ENCODE measurements around the gene HDAC4.

Gene HDAC4

GRCh38 chr2:239394978-239395377 lies 5.8 kb downstream of the HDAC4 start:
- H3K4me1 ChIP-seq (ENCODE audit: control insufficient read depth in 1 of 2, insufficient read depth in 2 of 2, low read length in 2 of 2) = peaks cover 2 to 4% of the 10 kb centered on the region in 2 experiments
- no peaks in the 10 kb centered on the region for H3K36me3 ChIP-seq (ENCODE audit: control insufficient read depth in 1 of 2, insufficient read depth in 2 of 2, low read length in 2 of 2)
- no peak overlapping the region for H3K14ac ChIP-seq (ENCODE audit: low read length)
- H2BK120ac ChIP-seq (ENCODE audit: insufficient read depth, low read length, poor library complexity) = no peak overlapping the region
- H3K27ac ChIP-seq (ENCODE audit: low read depth, low read length) = no peak overlapping the region
- no peak overlapping the region for H3K4ac ChIP-seq (ENCODE audit: low read depth, low read length)
- no peak overlapping the region for H3K23ac ChIP-seq (ENCODE audit: low read length)
- no peak overlapping the region for H3K18ac ChIP-seq (ENCODE audit: low read length)
- no peak overlapping the region for H4K12ac ChIP-seq (ENCODE audit: low read depth, low read length)
- no peak overlapping the region for H4K91ac ChIP-seq (ENCODE audit: low read depth, low read length)
- no peak overlapping the region for H3K4me3 ChIP-seq (ENCODE audit: low read depth, low read length)
- no peak overlapping the region for H2BK12ac ChIP-seq (ENCODE audit: low read length)
- no peaks in the 10 kb centered on the region for H3K79me1 ChIP-seq (ENCODE audit: low read length)
- H3K79me2 ChIP-seq (ENCODE audit: control insufficient read depth, insufficient read depth, low read length, poor library complexity) = peaks cover 3% of the 10 kb centered on the region
- no peak overlapping the region for H3K9ac ChIP-seq (ENCODE audit: low read length)
- H2BK5ac ChIP-seq (ENCODE audit: low read depth, low read length, poor library complexity) = no peak overlapping the region
- DNase-seq = no peak
- no peak overlapping the region for H2AFZ ChIP-seq (ENCODE audit: insufficient read depth, low read length, poor library complexity)
- no peak overlapping the region for H4K8ac ChIP-seq (ENCODE audit: low read depth, low read length)
- no peak overlapping the region for H2AK5ac ChIP-seq (ENCODE audit: low read length)
- WGBS (ENCODE audit: extremely low coverage, insufficient coverage, insufficient read length) = no CpG with 5 or more reads among the region's 1 CpG
- no peak overlapping the region for H3K4me2 ChIP-seq (ENCODE audit: low read length)
- no peaks in the 10 kb centered on the region for H3K9me3 ChIP-seq (ENCODE audit: insufficient read depth, low read depth, low read length)
- no peaks in the 10 kb centered on the region for H3K27me3 ChIP-seq (ENCODE audit: insufficient read depth, low read length)

- Histone ChIP-seq H3K27ac (ENCODE audit: low read depth, low read length) (no peak overlapping the region), H4K12ac (ENCODE audit: low read depth, low read length) (no peak overlapping the region), H2BK5ac (ENCODE audit: low read depth, low read length, poor library complexity) (no peak overlapping the region), H3K4me2 (ENCODE audit: low read length) (no peak overlapping the region), H3K18ac (ENCODE audit: low read length) (no peak overlapping the region), H3K79me1 (ENCODE audit: low read length) (no peaks in the 10 kb centered on the region), H4K8ac (ENCODE audit: low read depth, low read length) (no peak overlapping the region), H3K14ac (ENCODE audit: low read length) (no peak overlapping the region), H2AFZ (ENCODE audit: insufficient read depth, low read length, poor library complexity) (no peak overlapping the region), H3K9me3 (ENCODE audit: insufficient read depth, low read depth, low read length) (no peaks in the 10 kb centered on the region), H3K36me3 (ENCODE audit: control insufficient read depth in 1 of 2, insufficient read depth in 2 of 2, low read length in 2 of 2) (no peaks in the 10 kb centered on the region), H4K91ac (ENCODE audit: low read depth, low read length) (no peak overlapping the region), H3K4me1 (ENCODE audit: control insufficient read depth in 1 of 2, insufficient read depth in 2 of 2, low read length in 2 of 2) (peaks cover 2 to 7% of the 10 kb centered on the region in 2 experiments), H2BK12ac (ENCODE audit: low read length) (no peak overlapping the region), H3K79me2 (ENCODE audit: control insufficient read depth, insufficient read depth, low read length, poor library complexity) (peaks cover 3% of the 10 kb centered on the region), H3K23ac (ENCODE audit: low read length) (no peak overlapping the region), H3K9ac (ENCODE audit: low read length) (no peak overlapping the region), H3K4me3 (ENCODE audit: low read depth, low read length) (no peak overlapping the region), H2AK5ac (ENCODE audit: low read length) (no peak overlapping the region), H3K27me3 (ENCODE audit: insufficient read depth, low read length) (no peaks in the 10 kb centered on the region), H3K4ac (ENCODE audit: low read depth, low read length) (no peak overlapping the region), H2BK120ac (ENCODE audit: insufficient read depth, low read length, poor library complexity) (no peak overlapping the region)
- no peak for DNase-seq
- WGBS (ENCODE audit: extremely low coverage, insufficient coverage, insufficient read length) = no CpG with 5 or more reads among the region's 11 CpGs
These were observed 6.4 kb downstream of the HDAC4 start for GRCh38 chr2:239394346-239394945.

- Histone ChIP-seq H2BK120ac (ENCODE audit: insufficient read depth, low read length, poor library complexity) (no peak overlapping the region), H3K36me3 (ENCODE audit: control insufficient read depth in 1 of 2, insufficient read depth in 2 of 2, low read length in 2 of 2) (no peaks in the 10 kb centered on the region), H3K79me1 (ENCODE audit: low read length) (no peaks in the 10 kb centered on the region), H3K27ac (ENCODE audit: low read depth, low read length) (no peak overlapping the region), H3K4me1 (ENCODE audit: control insufficient read depth in 1 of 2, insufficient read depth in 2 of 2, low read length in 2 of 2) (peaks cover 2 to 6% of the 10 kb centered on the region in 2 experiments), H2BK5ac (ENCODE audit: low read depth, low read length, poor library complexity) (no peak overlapping the region), H3K4ac (ENCODE audit: low read depth, low read length) (no peak overlapping the region), H3K14ac (ENCODE audit: low read length) (no peak overlapping the region), H3K18ac (ENCODE audit: low read length) (no peak overlapping the region), H3K27me3 (ENCODE audit: insufficient read depth, low read length) (no peaks in the 10 kb centered on the region), H3K9me3 (ENCODE audit: insufficient read depth, low read depth, low read length) (no peaks in the 10 kb centered on the region), H2AFZ (ENCODE audit: insufficient read depth, low read length, poor library complexity) (no peak overlapping the region), H3K4me2 (ENCODE audit: low read length) (no peak overlapping the region), H3K23ac (ENCODE audit: low read length) (no peak overlapping the region), H3K4me3 (ENCODE audit: low read depth, low read length) (no peak overlapping the region), H3K9ac (ENCODE audit: low read length) (no peak overlapping the region), H3K79me2 (ENCODE audit: control insufficient read depth, insufficient read depth, low read length, poor library complexity) (peaks cover 3% of the 10 kb centered on the region), H4K91ac (ENCODE audit: low read depth, low read length) (no peak overlapping the region), H2BK12ac (ENCODE audit: low read length) (no peak overlapping the region), H4K12ac (ENCODE audit: low read depth, low read length) (no peak overlapping the region), H4K8ac (ENCODE audit: low read depth, low read length) (no peak overlapping the region), H2AK5ac (ENCODE audit: low read length) (no peak overlapping the region)
- WGBS (ENCODE audit: extremely low coverage, insufficient coverage, insufficient read length) = no CpG with 5 or more reads among the region's 3 CpGs
- DNase-seq = no peak
These were observed 6.9 kb downstream of the HDAC4 start for GRCh38 chr2:239393941-239394340.

GRCh38 chr2:239393388-239393940 lies 7.4 kb downstream of the HDAC4 start:
- no peak overlapping the region for H3K9ac ChIP-seq (ENCODE audit: low read length)
- peaks cover 1% of the 10 kb centered on the region for H3K79me2 ChIP-seq (ENCODE audit: control insufficient read depth, insufficient read depth, low read length, poor library complexity)
- no peak overlapping the region for H3K4ac ChIP-seq (ENCODE audit: low read depth, low read length)
- no peaks in the 10 kb centered on the region for H3K9me3 ChIP-seq (ENCODE audit: insufficient read depth, low read depth, low read length)
- H3K4me3 ChIP-seq (ENCODE audit: low read depth, low read length) = no peak overlapping the region
- no peak overlapping the region for H2AK5ac ChIP-seq (ENCODE audit: low read length)
- H2BK5ac ChIP-seq (ENCODE audit: low read depth, low read length, poor library complexity) = no peak overlapping the region
- H3K27ac ChIP-seq (ENCODE audit: low read depth, low read length) = no peak overlapping the region
- no CpG with 5 or more reads among the region's 7 CpGs for WGBS (ENCODE audit: extremely low coverage, insufficient coverage, insufficient read length)
- no peak overlapping the region for H3K23ac ChIP-seq (ENCODE audit: low read length)
- no peaks in the 10 kb centered on the region for H3K79me1 ChIP-seq (ENCODE audit: low read length)
- H4K91ac ChIP-seq (ENCODE audit: low read depth, low read length) = no peak overlapping the region
- H2BK12ac ChIP-seq (ENCODE audit: low read length) = no peak overlapping the region
- no peak overlapping the region for H2BK120ac ChIP-seq (ENCODE audit: insufficient read depth, low read length, poor library complexity)
- peaks cover 2 to 6% of the 10 kb centered on the region in 2 experiments for H3K4me1 ChIP-seq (ENCODE audit: control insufficient read depth in 1 of 2, insufficient read depth in 2 of 2, low read length in 2 of 2)
- H3K4me2 ChIP-seq (ENCODE audit: low read length) = no peak overlapping the region
- no peak overlapping the region for H2AFZ ChIP-seq (ENCODE audit: insufficient read depth, low read length, poor library complexity)
- H4K8ac ChIP-seq (ENCODE audit: low read depth, low read length) = no peak overlapping the region
- no peak overlapping the region for H3K14ac ChIP-seq (ENCODE audit: low read length)
- no peak for DNase-seq
- H3K18ac ChIP-seq (ENCODE audit: low read length) = no peak overlapping the region
- no peak overlapping the region for H4K12ac ChIP-seq (ENCODE audit: low read depth, low read length)
- no peaks in the 10 kb centered on the region for H3K36me3 ChIP-seq (ENCODE audit: control insufficient read depth in 1 of 2, insufficient read depth in 2 of 2, low read length in 2 of 2)
- H3K27me3 ChIP-seq (ENCODE audit: insufficient read depth, low read length) = no peaks in the 10 kb centered on the region
